ENCODE results near the gene GFPT1.
"Not testable (repeated sequence)": the region's sequence is repeated elsewhere in the genome, so short reads cannot be mapped to it uniquely, and the experiment has no call there.

GFPT1 gene

DNA sequence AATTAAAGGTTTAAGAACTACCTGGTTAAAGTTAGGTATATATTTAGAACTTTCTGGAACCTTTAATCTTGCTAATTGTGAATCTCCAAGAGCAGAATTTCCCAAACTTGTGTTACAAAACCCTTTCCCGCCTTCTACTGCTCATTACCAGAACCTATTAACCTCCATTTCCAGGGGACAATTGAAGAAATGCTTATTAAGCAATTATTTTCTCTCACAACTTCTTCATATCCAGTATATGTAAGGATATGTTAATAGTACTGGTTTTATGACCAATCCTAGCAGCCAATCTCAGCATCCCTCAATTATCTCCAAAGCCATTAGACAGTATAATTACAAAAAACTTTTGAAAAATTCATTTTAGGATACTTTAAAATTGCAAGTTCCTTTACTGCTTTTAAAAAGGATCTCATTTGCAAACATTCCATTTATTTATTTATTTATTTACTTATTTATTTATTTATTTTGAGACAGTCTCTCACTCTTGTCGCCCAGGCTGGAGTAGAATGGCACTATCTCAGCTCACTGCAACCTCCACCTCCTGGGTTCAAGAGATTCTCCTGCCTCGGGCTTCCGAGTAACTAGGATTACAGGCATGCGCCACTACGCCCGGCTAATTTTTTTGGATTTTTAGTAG, 3.7 kb downstream of the GFPT1 start:
- no peak for DNase-seq (ENCODE audit: low read depth)

DNA sequence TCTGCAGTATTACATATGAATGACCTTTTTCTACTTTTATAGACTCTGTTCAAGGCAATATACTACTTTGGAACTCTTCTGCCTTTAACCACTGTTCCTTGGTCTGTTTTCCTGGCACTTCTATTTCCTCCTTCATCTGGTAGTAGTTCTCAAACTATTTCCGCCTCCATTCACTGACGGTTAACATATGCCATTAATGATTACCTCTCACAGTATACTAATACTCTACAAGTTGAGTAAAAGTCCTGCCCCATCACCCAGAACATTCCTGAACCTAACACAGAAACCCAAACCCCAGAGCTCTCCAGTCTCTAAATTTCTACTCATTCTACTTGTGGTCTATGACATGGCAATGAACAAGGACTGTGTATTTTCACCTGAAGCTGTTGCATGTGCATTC, 4.5 kb downstream of the GFPT1 start:
- no peak for DNase-seq (ENCODE audit: low read depth)

DNA sequence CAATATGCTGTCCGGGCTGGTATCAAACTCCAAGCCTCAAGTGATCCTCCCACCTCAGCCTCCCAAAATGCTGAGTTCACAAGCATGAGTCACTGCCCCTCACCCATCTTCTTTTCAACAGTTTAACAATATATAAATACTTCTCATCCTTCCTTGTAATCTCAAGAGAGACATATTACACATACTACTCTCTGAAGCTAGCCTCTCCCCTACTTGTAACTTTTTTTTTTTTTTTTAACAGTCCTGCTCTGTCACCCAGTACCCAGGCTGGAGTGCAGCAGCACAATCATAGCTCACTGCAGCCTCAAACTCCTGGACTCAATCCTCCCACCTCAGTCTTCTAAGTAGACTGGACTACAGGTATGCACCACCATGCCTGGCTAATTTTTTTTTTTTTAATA, 5.7 kb downstream of the GFPT1 start:
- DNase-seq (ENCODE audit: low read depth), result no peak

DNA sequence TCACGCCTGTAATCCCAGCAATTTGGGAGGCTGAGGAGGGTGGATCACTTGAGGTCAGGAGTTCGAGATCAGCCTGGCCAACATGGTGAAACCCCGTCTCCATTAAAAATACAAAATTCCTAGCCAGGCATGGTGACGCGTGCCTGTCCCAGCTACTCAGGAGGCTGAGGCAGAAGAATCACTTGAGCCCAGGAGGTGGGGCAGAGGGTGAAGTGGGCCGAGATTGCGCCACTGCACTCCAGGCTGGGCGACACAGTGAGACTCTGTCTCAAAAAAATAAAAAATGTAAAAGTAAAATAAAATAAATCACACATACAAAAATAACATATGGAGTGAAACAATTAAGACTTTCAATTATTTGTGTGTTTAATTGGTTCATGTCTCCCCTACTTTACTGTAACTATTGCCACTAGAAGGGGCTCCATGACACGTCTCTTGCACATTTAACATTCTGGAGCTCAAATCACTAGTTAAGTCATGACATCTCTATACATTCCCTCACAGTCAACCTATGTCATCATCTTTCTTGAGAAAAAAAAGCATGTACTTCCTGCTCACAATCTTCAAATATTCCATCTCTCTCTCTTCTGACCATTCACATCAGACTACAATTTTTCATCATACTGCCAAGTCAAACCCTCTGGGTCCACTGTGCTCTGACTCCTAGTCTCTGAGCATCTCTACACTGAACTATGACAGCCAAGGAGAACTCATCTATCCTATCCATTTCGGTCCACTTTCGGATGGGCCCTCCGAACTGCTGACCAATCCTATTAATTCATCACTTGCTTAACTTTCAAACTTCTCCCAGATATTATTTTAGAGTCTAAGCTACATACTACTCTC, 6.7 kb downstream of the GFPT1 start:
- no peak for DNase-seq (ENCODE audit: low read depth)

DNA sequence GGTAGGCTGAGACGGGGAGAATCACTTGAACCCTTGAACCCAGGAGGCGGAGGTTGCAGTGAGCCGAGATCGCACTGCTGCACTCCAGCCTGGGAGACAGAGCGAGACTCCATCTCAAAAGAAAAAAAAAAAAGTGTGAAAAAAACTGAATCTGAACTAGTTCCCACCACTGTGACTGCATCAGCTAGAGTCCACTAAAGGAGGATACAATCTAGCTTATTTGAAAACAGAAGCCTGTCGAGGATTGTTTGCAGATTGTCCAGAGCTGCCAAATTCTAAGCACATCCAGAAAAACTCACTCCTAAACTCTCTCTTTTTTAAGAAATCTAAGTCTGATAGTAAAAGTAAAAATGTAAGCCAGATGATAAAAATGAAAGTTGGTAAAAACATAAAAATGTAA, 10.6 kb downstream of the GFPT1 start:
- no peak for DNase-seq (ENCODE audit: low read depth)

DNA sequence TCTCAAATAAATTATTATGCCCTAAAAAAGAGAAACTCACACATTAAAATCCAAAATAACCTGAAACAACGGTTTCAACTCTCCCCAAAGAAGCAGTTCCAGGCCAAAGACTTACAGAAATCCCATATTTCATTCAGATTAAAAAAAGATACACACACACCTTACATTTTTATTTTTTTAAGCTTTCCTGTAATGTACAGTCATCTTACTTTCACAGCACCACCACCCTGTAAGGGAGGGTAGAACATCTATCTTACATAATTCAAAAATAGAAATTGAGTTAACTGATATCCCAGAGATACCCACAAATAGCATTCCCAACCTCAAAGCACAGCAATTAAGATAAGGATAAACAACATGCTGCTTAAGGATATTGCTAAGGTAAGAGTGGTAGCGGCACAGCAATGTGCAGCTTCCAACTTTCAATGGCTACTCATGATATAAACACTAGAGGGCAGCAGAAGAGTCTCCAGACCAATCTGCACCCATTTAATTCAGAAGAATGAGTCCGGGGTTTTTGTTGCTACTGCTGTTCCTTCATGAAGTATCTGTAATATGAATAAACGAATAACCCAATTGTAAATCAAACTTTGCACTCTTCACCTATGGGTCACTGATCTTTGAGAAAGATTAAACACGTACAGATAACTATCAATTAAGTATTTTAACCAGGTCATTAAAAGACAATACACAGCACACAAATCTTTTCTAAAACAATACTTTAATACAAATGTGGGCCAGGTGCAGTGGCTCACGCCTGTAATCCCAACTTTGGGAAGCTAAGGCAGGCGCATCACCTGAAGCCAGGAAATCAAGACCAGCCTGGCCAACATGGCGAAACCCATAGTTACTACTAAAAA, 11.3 kb downstream of the GFPT1 start:
- DNase-seq (ENCODE audit: low read depth), result no peak

DNA sequence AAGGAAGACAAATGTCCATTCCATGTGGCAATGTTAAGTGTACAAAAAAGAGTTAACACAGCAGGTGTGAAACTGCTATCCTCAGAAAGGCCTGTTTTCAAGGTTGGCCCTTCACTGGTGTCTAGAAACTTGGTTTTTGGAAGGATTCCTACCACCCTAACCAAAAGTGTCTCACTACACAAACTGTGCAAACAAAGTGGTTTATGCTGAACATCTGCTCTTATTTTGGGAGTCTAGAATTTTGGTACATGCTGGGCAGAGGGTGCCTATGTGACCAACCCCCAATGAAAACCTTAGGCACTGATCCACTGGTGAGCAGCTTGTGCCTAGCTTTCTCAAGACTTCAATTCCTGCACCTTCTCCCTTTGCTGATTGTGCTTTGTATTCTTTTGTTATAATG, 14.3 kb downstream of the GFPT1 start:
- DNase-seq (ENCODE audit: low read depth), result no peak

DNA sequence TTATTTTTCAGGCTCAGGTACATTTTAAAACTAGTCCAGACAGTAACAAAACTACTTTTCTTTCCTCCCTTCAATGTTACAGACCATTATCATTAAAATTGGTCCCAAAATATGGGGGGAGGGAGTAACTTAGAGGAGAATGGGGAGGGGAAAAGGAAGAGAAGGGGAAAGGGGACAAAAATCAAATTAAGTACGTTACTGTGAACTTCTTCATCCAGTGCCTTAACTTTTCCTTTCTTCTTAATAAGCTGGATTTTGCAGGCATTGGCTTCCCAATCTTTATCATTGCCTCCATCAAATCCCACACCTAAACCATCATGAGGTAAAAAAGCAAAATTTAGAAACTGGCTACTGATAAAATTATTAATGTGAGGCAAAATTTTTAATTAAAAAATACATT, 17.2 kb downstream of the GFPT1 start:
- no peak for DNase-seq (ENCODE audit: low read depth)

DNA sequence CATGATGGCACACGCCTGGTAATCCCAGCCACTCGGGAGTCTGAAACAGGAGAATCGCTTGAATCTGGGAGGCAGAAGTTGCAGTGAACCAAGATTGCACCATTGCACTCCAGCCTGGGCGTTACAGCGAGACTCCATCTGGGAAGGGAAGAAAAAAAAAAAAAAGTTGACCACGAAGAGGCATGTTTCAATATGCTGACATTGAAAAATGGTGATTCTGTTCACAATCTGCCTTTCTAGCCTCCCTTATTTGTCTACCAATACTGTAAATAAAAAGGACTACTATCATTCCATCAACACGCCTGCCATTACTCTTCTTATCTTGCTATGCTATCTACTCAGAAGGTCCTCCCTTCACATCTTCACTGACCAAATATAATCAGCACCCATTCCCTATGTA, 18.4 kb downstream of the GFPT1 start:
- DNase-seq (ENCODE audit: low read depth), result no peak

DNA sequence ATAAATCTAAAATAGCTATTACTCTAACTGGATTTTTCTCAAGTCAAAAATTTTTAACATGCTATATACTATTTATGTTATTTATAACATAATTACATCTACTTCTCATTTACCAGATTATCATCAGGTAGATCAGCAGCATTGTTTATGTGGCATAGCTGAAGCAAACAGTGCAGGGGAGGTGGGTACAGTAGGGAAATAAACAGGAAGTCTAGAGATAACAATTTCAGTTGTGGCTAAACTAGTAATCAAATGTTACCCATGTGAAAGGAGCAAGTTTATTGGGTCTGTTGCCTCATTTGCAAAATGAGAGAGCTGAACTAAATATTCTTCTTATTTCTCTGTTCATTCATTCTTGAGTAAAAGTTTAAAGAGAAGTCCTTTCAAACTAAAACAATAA, 27.7 kb downstream of the GFPT1 start:
- no peak for DNase-seq (ENCODE audit: low read depth)

DNA sequence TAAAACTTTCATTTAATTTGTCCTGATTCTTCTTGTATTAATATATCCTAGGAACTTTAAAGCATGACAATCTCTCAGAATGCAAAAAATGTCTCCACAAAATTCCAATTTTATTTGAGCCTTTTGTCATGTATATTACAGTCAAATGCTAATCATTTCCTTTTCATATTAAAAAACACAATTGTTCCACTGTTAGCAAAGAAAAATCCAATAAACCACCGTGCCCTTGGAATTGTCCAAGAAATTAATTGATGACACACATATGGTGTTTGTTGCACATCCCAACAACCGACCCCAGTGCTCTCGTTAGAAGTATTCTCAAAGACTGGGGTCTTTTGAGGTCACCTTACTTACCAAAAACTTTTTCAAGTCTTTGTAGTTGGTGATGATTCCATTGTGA, 28.1 kb downstream of the GFPT1 start:
- no peak for DNase-seq (ENCODE audit: low read depth)

DNA sequence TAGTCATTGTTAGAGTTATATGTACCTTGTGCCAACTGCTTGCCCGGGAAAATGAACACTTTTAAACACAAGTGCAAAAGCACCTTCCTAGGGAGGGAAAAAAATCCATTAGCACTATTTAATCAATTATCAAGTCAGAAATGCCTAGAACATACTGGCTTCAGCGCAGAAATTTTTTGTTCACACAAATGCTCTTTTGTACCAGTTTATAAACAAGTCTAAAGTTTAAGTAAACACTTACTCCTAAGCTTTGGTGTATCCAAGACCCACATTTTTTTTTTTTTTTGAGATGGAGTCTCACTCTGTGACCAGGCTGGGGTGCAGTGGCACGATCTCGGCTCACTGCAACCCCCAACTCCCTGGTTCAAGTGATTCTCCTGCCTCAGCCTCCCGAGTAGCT, 30.6 kb downstream of the GFPT1 start:
- no peak for DNase-seq (ENCODE audit: low read depth)

DNA sequence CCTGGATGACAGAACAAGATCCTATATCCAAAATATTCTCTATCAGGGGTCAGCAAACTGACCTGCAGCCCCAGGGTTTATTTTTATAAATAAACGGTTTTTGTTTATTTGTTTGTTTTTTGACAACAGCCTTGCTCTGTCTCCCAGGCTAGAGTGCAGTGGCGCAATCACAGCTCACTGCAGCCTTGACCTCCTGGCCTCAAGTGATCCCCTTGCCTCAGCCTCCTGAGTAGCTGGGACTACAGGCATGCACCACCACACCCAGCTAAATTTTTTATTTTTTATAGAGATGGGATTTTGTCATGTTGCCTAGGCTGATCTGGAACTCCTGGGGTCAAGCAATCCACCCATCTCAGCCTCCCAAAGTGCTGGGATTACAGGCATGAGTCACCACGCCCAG, 32.1 kb downstream of the GFPT1 start:
- not testable (repeated sequence) for DNase-seq (ENCODE audit: low read depth)

DNA sequence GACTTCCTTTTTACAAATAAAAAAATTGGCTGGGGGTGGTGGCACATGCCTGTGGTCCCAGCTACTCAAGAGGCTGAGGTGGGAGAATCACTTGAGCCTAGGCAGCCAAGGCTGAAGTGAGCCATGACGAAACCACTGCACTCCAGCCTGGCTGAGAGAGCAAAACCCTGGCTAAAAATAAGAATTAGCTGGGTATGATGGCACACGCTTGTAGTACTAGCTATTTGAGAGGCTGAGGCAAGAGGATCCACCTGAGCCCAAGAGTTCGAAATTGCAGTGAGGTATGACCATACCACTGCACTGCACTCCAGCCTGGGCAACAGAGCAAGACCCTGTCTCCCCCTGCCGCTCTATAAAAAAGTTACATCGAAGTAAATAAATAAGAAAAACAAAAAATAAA, 33.7 kb downstream of the GFPT1 start:
- no peak for DNase-seq (ENCODE audit: low read depth)

DNA sequence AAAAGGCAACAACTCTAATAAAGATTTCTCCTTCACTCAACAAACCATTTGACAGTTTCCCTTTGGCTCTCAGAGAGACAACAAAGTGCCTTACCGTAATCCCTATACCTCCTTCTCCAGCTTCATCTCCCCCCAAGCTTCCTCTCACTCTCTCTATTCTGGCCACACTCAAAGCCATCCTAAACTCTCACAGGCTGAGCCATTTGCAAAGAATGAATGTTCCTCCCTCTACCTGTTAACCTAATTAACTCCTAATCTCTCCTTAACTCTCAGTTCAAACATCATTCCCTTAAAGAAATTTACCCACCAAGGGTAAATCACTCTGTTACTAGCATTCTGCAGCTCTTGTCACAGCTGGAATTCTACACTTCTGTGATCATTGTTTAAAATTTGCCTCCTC, 38.2 kb downstream of the GFPT1 start:
- no peak for DNase-seq (ENCODE audit: low read depth)

DNA sequence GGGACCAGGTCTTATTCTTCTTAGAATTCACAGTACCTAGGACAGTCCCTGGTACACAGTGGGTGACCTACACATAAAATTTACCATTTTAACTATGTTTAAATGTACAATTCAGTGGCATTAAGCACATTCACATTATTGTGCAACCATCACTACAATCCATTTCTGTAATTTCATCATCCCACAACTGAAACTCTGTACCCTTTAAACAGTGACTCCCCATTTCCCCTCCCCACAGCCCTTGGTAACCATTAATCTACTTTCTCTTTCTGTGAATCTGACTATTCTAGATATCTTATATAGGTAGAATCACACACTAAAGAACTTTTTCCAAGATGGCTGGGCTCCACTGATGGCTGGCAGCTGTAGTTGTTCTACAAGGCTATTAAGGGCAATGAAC, 41.6 kb downstream of the GFPT1 start:
- no peak for DNase-seq (ENCODE audit: low read depth)

DNA sequence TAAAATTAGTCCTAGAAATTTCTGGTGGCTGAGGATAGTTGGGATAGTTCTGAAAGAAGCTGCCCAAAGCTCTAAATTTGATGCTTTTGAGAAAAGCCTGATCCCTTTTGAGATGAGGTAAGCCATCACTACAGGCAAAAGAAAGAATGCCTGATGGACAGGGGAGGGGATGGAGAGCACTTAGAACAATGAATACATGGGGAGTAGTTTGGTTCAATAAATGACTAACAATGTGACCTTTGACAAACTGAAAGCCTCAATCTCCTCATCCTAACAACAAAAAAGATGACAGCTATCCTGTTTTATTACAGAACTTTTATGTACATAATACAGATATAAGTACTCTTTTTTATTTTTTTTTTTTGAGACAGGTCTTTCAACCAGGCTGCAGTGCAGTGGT, 42.7 kb downstream of the GFPT1 start:
- no peak for DNase-seq (ENCODE audit: low read depth)

DNA sequence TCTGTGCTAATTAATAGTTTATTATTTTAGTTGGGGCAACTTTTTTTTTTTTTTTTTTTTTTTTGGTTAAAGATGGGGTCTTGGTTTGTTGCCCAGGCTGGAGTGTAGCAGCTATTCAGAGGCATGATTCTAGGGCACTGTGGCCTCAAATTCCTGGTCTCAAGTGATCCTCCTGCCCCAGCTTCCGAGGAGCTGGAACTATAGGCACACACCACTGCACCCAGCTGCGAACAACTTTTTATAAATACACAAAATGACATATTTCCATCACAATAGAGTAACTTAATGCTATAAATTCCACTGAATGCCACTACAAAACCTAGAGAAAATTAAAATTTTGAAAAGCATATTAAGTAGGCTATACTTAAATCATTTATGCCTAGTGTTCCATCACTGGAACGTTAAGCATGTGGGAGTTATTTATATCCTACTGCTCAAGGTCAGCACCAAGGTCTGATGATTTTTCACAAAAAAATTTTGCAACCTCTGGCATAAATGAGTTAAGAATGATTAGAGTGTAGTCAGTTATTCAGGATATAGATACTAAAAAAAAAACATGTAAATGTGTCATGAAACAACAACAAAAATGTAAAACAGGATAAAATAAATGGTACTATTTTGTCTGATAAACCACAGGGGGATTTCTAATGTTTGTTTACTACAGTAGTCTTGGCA, 46.8 kb downstream of the GFPT1 start:
- peak; percentile 8 for DNase-seq (ENCODE audit: low read depth)

DNA sequence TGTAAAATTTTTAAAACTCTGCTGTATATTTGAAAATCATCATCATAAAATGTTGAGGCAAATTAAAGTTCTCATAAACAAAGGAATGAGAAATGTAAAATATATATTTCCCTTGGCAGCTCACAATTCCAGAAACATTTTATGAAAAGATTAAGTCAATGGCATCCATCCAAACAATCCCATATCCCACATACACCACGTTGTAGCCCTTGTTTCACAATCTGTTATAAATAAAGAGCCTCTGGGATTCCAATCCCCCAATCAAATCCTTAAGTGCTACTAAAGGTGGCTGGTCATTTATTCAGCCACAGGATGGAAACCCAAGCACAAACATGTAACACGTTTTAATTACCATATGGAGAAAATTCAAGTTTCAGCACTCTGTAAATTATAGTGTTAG, 51.7 kb downstream of the GFPT1 start:
- DNase-seq (ENCODE audit: low read depth), result no peak

DNA sequence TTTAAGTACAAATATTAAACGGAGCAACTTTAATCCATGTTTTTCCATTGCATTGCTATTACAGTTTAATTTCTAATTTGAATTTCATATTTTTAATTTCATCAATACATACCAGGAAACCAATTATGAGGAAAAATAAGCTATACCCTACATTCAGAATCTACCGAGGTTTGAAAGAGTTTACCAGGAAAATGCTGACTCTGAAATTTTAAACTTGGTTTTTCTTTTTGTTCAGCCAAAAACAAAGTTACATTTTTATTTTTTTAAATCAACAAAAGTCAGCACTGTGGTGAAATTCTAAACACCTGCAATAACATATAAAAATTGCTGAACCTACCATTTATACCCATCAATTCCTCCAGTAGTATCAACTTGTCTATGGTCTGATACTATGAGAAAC, 53.7 kb downstream of the GFPT1 start:
- DNase-seq (ENCODE audit: low read depth), result no peak

DNA sequence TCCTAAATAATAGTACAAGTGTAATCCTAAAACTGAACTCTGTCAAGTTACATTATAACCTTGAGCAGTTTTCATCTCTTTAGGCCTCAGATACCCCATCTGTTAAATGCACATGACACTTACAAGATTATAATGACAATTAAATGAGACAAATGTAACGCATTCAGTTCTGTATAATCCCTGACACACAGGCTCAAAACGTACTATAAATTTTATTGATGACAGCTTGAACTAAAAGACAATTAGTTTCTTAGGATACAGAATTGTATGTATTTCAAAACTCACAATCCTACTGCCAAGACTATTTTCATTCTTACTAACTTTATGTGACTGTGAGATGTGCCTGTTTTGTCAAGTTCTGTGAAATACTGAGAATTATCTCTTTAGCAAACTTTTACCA, 56.2 kb downstream of the GFPT1 start:
- no peak for DNase-seq (ENCODE audit: low read depth)

DNA sequence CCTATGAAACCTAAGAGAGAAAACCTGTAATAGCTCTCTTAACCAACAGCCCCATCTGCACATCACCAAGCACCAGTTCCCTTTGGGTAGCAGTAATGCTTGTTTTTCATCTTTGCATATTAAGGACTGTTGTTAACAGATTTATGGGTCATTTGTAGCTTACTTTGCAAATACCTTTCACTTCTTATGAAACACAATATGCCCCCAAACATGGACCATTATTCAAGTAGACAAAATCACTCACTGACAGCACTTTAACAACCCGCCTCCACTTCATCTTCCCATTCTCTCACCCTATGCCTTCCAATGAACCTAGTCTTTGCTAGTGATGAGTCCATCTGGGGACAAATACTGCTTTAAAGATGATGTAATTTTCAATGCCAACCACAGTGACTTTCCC, 64.4 kb downstream of the GFPT1 start:
- no peak for DNase-seq (ENCODE audit: low read depth)
